HepG2 (cell line): ENCODE results near the gene SNIP1. TPM values are rescaled to one million over a fixed set of nuclear protein-coding genes. Genes with fewer than 3 reads are reported as not detected.
"Not testable (repeated sequence)": the region's sequence is repeated elsewhere in the genome, so short reads cannot be mapped to it uniquely, and the experiment has no call there.

Experiments used
- ATAC-seq: fragments of 200-7000 bp; cut with Tn5 transposase; 3 replicates; pipeline ENCODE4 v1.9.1; 2020; ENCODE audit warnings: mild to moderate bottlenecking, moderate library complexity
- BruUV-seq: library from RNA; stranded (reverse); fragments of 400-500 nt; replicated peaks from 2 replicates; lab custom pipeline; 2021; lab: Mats Ljungman, UMichigan
- CTCF ChIA-PET: fragments of 300-600 bp; formaldehyde crosslinking; extraction: SDS; loops from one replicate; lab custom pipeline; 2021; ENCODE audit warnings: low total read pairs, inconsistent platforms, low intra/inter-chr PET ratio; lab: Yijun Ruan, JAX
- POLR2A ChIA-PET: fragments of 350-600 bp; sonication (Branson Sonifier 250); formaldehyde crosslinking; loops from one replicate; lab custom pipeline; 2020; ENCODE audit warnings: antibody characterized with exemption, inconsistent platforms; lab: Yijun Ruan, JAX
- DNase-seq: peaks from one replicate; pipeline ENCODE4 v3.0.0-alpha.2; 2015; ENCODE audit warnings: low spot score
- FAIRE-seq: peaks from 3 replicates; lab custom pipeline; 2011; peaks lifted over from hg19 to GRCh38; lab: Jason Lieb, UNC
- H2AFZ ChIP-seq: one replicate; pipeline ENCODE4 v1.6.1; 2011; ENCODE audit warnings: low read length, inconsistent platforms
- H3K27ac ChIP-seq: fragments of 300-600 bp; 3 replicates; pipeline ENCODE4 v1.8.0; 2011; ENCODE audit warnings: mixed run types, mild to moderate bottlenecking, mixed read lengths, low read length, inconsistent platforms; ENCODE audit not compliant: insufficient read depth; ENCODE audit errors: extremely low read length
- H3K27me3 ChIP-seq, 2 experiments: fragments of 200-600 bp in 1 of 2; 2 replicates in 1 of 2; 3 replicates in 1 of 2; pipeline versions ENCODE4 v1.6.0 to v1.8.0; 2011; ENCODE audit warnings: low read length in 2 of 2, mild to moderate bottlenecking in 2 of 2, moderate library complexity in 2 of 2, inconsistent platforms in 1 of 2; ENCODE audit not compliant: insufficient read depth in 2 of 2, control insufficient read depth in 1 of 2
- H3K36me3 ChIP-seq, 2 experiments: fragments of 200-600 bp in 1 of 2; replicated peaks in 1 of 2; 2 replicates in 1 of 2; 3 replicates in 1 of 2; pipeline versions ENCODE4 v1.5.1 to v1.8.0; 2011; ENCODE audit warnings: low read length in 2 of 2, inconsistent platforms in 1 of 2; ENCODE audit not compliant: insufficient read depth in 2 of 2, control insufficient read depth in 1 of 2
- H3K4me1 ChIP-seq: 2 replicates; pipeline ENCODE4 v1.5.1; 2012; ENCODE audit warnings: low read length, inconsistent platforms; ENCODE audit not compliant: insufficient read depth
- H3K4me2 ChIP-seq: 2 replicates; pipeline ENCODE4 v1.6.0; 2011; ENCODE audit warnings: low read depth, low read length, inconsistent platforms
- H3K4me3 ChIP-seq, 3 experiments: fragments of 200-600 bp in 1 of 3; sonication (generic), shearing (Covaris generic) in 1 of 3; replicated peaks in 1 of 3; 2 replicates each; pipeline ENCODE4 v1.5.1; 2011 to 2016; ENCODE audit warnings: low read length in 3 of 3, inconsistent platforms in 2 of 3, low read depth in 2 of 3, mild to moderate bottlenecking in 2 of 3, control low read depth in 1 of 3, mixed read lengths in 1 of 3; ENCODE audit not compliant: insufficient read depth in 1 of 3
- H3K79me2 ChIP-seq: one replicate; pipeline ENCODE4 v1.6.1; 2011; ENCODE audit warnings: low read length, inconsistent platforms; ENCODE audit not compliant: insufficient read depth
- H3K9ac ChIP-seq: 2 replicates; pipeline ENCODE4 v1.6.0; 2011; ENCODE audit warnings: mild to moderate bottlenecking, low read depth, low read length, inconsistent platforms; ENCODE audit not compliant: insufficient read depth
- H3K9me3 ChIP-seq: 2 replicates; pipeline ENCODE4 v1.5.1; 2012; ENCODE audit warnings: mild to moderate bottlenecking, low read length
- H4K20me1 ChIP-seq: 2 replicates; pipeline ENCODE4 v1.6.0; 2011; ENCODE audit warnings: inconsistent platforms, mild to moderate bottlenecking, low read length, moderate library complexity; ENCODE audit not compliant: insufficient read depth
- ADNP ChIP-seq: sonication (generic); formaldehyde crosslinking; IDR thresholded peaks from 2 replicates; pipeline ENCODE4 v1.4.0; 2020; ENCODE audit warnings: missing genetic modification reagents
- ATF7 ChIP-seq, 2 experiments: fragments of 450-650 bp in 1 of 2; sonication (generic) in 1 of 2; formaldehyde crosslinking in 1 of 2; IDR thresholded peaks; 2 replicates each; pipeline versions ENCODE4 v1.4.0 to v1.6.1; 2016 to 2020; ENCODE audit warnings: antibody characterized with exemption in 1 of 2, mild to moderate bottlenecking in 1 of 2, missing genetic modification reagents in 1 of 2
- LCORL ChIP-seq, 2 experiments: fragments of 450-650 bp in 1 of 2; sonication (generic) in 1 of 2; formaldehyde crosslinking in 1 of 2; IDR thresholded peaks; 2 replicates each; pipeline versions ENCODE4 v1.5.0 to v1.6.1; 2017 to 2020; ENCODE audit warnings: antibody characterized with exemption in 1 of 2, missing genetic modification reagents in 1 of 2
- NAIF1 ChIP-seq: sonication (generic); formaldehyde crosslinking; IDR thresholded peaks from 2 replicates; pipeline ENCODE4 v1.5.0; 2020; ENCODE audit warnings: mild to moderate bottlenecking, missing genetic modification reagents, borderline replicate concordance
- SP5 ChIP-seq: IDR thresholded peaks from 2 replicates; pipeline ENCODE4 v1.6.1; 2016; ENCODE audit warnings: low read depth, borderline replicate concordance
- TBX2 ChIP-seq: sonication (generic); formaldehyde crosslinking; IDR thresholded peaks from 2 replicates; pipeline ENCODE4 v1.5.0; 2020; ENCODE audit warnings: missing genetic modification reagents, mild to moderate bottlenecking, borderline replicate concordance
- ZBED4 ChIP-seq: sonication (generic); formaldehyde crosslinking; IDR thresholded peaks from 2 replicates; pipeline ENCODE4 v1.4.0; 2020; ENCODE audit warnings: missing genetic modification reagents, borderline replicate concordance
- ZBTB20 ChIP-seq: sonication (generic); formaldehyde crosslinking; IDR thresholded peaks from 2 replicates; pipeline ENCODE4 v1.8.1; 2023; ENCODE audit warnings: missing genetic modification reagents, low read depth, mild to moderate bottlenecking, borderline replicate concordance
- ZKSCAN8 ChIP-seq: IDR thresholded peaks from 2 replicates; pipeline ENCODE4 v1.6.1; 2016; ENCODE audit warnings: borderline replicate concordance, missing genetic modification reagents, missing compliant biosample characterization
- ZNF317 ChIP-seq: sonication (generic); formaldehyde crosslinking; IDR thresholded peaks from 2 replicates; pipeline ENCODE4 v1.5.0; 2020; ENCODE audit warnings: mild to moderate bottlenecking, missing genetic modification reagents
- ZNF362 ChIP-seq: sonication (generic); formaldehyde crosslinking; IDR thresholded peaks from 2 replicates; pipeline ENCODE4 v1.4.0; 2020; ENCODE audit warnings: missing genetic modification reagents, mild to moderate bottlenecking, borderline replicate concordance
- ZNF687 ChIP-seq: sonication (generic); formaldehyde crosslinking; IDR thresholded peaks from 2 replicates; pipeline ENCODE4 v1.5.1; 2020; ENCODE audit warnings: mild to moderate bottlenecking, missing genetic modification reagents, moderate library complexity
- WGBS: methylation state at CpG from one replicate; pipeline ENCODE4 v1.1.6; 2017; ENCODE audit warnings: low lambda C conversion rate; 5-methylcytosine and 5-hydroxymethylcytosine counted together
- in situ Hi-C: cut with HindIII; loops from 2 replicates; pipeline ENCODE4 v1.10.0; 2017; ENCODE audit warnings: low pct_unique_long_range_greater_than_20kb; ENCODE audit not compliant: extremely low pct_ligation_motif_present
- intact Hi-C: fragments of 100-400 bp; cut with micrococcal nuclease; formaldehyde crosslinking; loops from one replicate; pipeline ENCODE4 v1.10.0; 2022; ENCODE audit not compliant: unreplicated experiment
- polyA plus RNA-seq, 8 experiments: library from polyadenylated mRNA; depleted of rRNA in 3 of 8; stranded (reverse) in 7 of 8; unstranded in 1 of 8; fragments of >200 nt; fragmentation: Illumina TruSeq in 4 of 8; extraction: Trizol in 4 of 8; gene quantifications; 2 replicates each; pipeline versions ENCODE4 v1.2.1 to v1.2.3, GENCODE V29; 2011 to 2016; ENCODE audit warnings: low read depth in 4 of 8, missing spikeins in 1 of 8, mixed read lengths in 1 of 8; ENCODE audit not compliant: insufficient read depth in 1 of 8
- total RNA-seq, 5 experiments: library from RNA; depleted of rRNA; stranded (reverse); fragments of >200 nt; fragmentation: Illumina TruSeq; extraction: Trizol; gene quantifications; 2 replicates each; pipeline ENCODE4 v1.2.3, GENCODE V29; 2016; ENCODE audit warnings: low read depth in 1 of 5

The SNIP1 gene
- total and polyA plus RNA-seq, 2 of the 13 experiments (the other 11 are each of a cell fraction or from before 2014, with no cell fraction given): 5.5 to 11.2 TPM

- peak overlapping the region; percentile 9; the same call in 1 of the 2 replicates for H3K4me2 ChIP-seq
- ATAC-seq (peak; percentile 79), FAIRE-seq (peak; percentile 64), DNase-seq (peak; percentile 85)
- peak overlapping the region; percentile 40; the same call in 1 of the 2 replicates for H3K9ac ChIP-seq
- H3K4me1 ChIP-seq: peaks cover 73% of the 10 kb centered on the region
- H4K20me1 ChIP-seq; H2AFZ ChIP-seq; H3K4me3 ChIP-seq; CTCF ChIA-PET; H3K27me3 ChIP-seq; H3K9me3 ChIP-seq; intact Hi-C loops; H3K79me2 ChIP-seq; in situ Hi-C loops; TF ChIP-seq ATF7, LCORL (IDR thresholded peaks at IDR 0.05): not testable (repeated sequence)
- WGBS: 39% methylated on average over 4 of the region's 4 CpGs
- peaks cover 5 to 11% of the 10 kb centered on the region in 2 experiments; a peak in 3 of 5 replicates for H3K36me3 ChIP-seq
- H3K27ac ChIP-seq: peak overlapping the region; percentile 90
- TSS peak; percentile 49 for BruUV-seq
- POLR2A ChIA-PET: interaction anchor here (1.1 to 6.1 kb wide), 4 partner anchors 10 to 59 kb away, joined by 3 to 52 read pairs (median 4); partner anchors contain the start of genes MEAF6, SNIP1 and ZC3H12A
- TF ChIP-seq ZNF317: 0 out of 2 replicates have a peak, but pooled peaks have one; percentile 38
- TF ChIP-seq NAIF1 (CRISPR knock-in tag): peak; percentile 47; the same call in 1 of the 2 replicates
- TF ChIP-seq ATF7 (CRISPR knock-in tag; IDR thresholded peaks at IDR 0.05): peak; percentile 52
- peak; percentile 99 for TF ChIP-seq ZNF362
- peak; percentile 57 for TF ChIP-seq TBX2
- TF ChIP-seq ZBED4: peak; percentile 72; the same call in 1 of the 2 replicates
- peak; percentile 70; the same call in 1 of the 2 replicates for TF ChIP-seq ADNP (CRISPR knock-in tag)
- peak; percentile 50; the same call in 1 of the 2 replicates for TF ChIP-seq SP5 (CRISPR knock-in tag)
- peak; percentile 74; the same call in 1 of the 2 replicates for TF ChIP-seq LCORL (CRISPR knock-in tag; IDR thresholded peaks at IDR 0.05)
- TF ChIP-seq ZNF687 (CRISPR knock-in tag): peak; percentile 47
- 0 out of 2 replicates have a peak, but pooled peaks have one; percentile 17 for TF ChIP-seq ZKSCAN8 (CRISPR knock-in tag)
- peak; percentile 19; the same call in 1 of the 2 replicates for TF ChIP-seq ZBTB20 (CRISPR knock-in tag)
These were observed 21.5 kb downstream of the SNIP1 start for GRCh38 chr1:37532418-37533156.
